Jurkat, Clone E6-1 (cell line): ENCODE results near the gene PAK1IP1.
"Not testable (repeated sequence)": the region's sequence is repeated elsewhere in the genome, so short reads cannot be mapped to it uniquely, and the experiment has no call there.

Experiments used
- DNase-seq: peaks from one replicate; pipeline ENCODE4 v3.0.0-alpha.2; 2011; ENCODE audit warnings: low read depth, low spot score
- H3K4me3 ChIP-seq: 2 replicates; pipeline ENCODE4 v1.5.1; 2011; ENCODE audit warnings: mild to moderate bottlenecking, low read length, control low read depth, moderate library complexity

PAK1IP1 gene

GRCh38 chr6:10690651-10691445 is 3.9 kb upstream of the PAK1IP1 start:
- DNase-seq, result no peak
- no peak overlapping the region for H3K4me3 ChIP-seq

- peak overlapping the region; percentile 99 for H3K4me3 ChIP-seq
- no peak for DNase-seq
Measured at GRCh38 chr6:10692965-10693538, 1.7 kb upstream of the PAK1IP1 start.

GRCh38 chr6:10695086-10695657 is 400 bp downstream of the PAK1IP1 start:
- no peak for DNase-seq

GRCh38 chr6:10696655-10697054 is 1.9 kb downstream of the PAK1IP1 start:
- no peak overlapping the region for H3K4me3 ChIP-seq
- DNase-seq, result no peak

More at GRCh38 chr6:10695086-10695657, 400 bp downstream of the PAK1IP1 start:
- H3K4me3 ChIP-seq, result peak overlapping the region; percentile 99

DNA sequence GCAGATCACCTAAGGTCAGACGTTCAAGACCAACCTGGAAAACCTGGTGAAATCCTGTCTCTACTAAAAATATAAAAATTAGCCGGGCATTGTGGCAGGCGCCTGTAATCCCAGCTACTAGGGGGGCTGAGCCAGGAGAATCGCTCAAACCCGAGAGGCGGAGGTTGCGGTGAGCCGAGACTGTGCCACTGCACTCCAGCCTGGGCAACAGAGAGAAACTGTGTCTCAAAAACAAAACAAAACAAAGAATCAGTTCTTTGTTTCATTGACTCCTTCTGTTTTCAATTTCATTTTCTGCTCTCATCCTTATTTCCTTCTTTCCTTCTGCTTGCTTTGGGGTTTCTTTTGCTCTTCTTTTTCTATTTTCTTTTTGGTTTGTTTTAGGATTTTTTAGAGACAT is 19.2 kb downstream of the PAK1IP1 start:
- no peak for DNase-seq
- no peak overlapping the region for H3K4me3 ChIP-seq

DNA sequence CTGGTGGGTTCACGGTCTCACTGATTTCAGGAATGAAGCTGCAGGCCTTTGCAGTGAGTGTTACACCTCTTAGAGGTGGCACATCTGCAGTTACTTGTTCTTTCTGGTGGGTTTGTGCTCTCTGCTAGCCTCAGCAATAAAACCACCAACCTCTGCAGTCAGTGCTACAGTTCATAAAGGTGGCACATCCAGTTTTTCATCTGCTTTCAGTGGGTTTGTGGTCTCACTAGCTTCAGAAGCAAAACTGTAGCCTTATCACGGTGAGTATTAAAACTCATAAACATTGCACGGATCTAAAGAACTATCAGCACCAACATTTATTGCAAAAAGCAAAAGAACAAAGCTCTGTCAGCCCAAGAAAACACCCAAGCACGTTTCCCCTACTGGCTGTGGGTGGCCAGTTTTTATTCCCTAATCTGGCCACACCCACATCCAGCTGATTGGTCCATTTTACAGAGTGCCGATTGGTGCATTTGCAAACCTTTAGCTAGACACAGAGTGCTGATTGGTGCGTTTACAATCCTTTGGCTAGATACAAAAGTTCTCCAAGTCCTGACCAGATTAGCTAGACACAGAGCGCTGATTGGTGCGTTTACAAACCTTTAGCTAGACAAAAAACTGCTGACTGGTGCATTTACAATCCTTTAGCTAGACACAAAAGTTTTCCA is 24.7 kb downstream of the PAK1IP1 start:
- no peak overlapping the region for H3K4me3 ChIP-seq
- DNase-seq, result peak; percentile 89

- DNase-seq, result no peak
- no peak overlapping the region for H3K4me3 ChIP-seq
Measured at GRCh38 chr6:10719964-10720264, 25.1 kb downstream of the PAK1IP1 start.

DNA sequence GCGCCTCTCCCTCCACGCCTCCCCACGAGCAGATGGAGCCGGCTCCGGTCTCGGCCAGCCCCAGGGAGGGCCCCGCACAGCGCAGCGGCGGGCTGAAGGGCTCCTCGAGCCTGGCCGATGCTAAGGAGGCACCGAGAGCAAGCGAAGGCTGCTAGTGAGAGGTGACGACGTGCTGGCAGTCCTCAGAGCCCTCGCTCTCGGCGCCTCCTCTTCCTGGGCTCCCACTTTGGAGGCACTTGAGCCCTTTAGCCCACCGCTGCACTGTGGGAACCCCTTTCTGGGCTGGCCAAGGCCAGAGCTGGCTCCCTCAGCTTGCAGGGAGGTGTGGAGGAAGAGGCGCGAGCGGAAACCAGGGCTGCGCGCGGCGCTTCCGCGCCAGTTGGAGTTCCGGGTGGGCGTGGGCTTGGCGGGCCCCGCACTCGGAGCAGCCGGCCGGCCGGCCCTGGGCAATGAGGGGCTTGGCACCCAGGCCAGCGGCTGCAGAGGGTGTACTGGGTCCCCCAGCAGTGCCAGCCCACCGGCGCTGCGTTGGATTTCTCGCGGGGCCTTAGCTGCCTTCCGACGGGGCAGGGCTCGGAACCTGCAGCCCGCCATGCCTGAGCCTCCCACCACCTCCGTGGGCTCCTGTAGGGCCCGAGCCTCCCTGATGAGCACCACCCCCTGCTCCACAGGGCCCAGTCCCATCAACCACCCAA is 25.6 kb downstream of the PAK1IP1 start:
- H3K4me3 ChIP-seq, result no peak overlapping the region
- no peak for DNase-seq

GRCh38 chr6:10720960-10721849 is 26.4 kb downstream of the PAK1IP1 start:
- DNase-seq, H3K4me3 ChIP-seq: not testable (repeated sequence)

DNA sequence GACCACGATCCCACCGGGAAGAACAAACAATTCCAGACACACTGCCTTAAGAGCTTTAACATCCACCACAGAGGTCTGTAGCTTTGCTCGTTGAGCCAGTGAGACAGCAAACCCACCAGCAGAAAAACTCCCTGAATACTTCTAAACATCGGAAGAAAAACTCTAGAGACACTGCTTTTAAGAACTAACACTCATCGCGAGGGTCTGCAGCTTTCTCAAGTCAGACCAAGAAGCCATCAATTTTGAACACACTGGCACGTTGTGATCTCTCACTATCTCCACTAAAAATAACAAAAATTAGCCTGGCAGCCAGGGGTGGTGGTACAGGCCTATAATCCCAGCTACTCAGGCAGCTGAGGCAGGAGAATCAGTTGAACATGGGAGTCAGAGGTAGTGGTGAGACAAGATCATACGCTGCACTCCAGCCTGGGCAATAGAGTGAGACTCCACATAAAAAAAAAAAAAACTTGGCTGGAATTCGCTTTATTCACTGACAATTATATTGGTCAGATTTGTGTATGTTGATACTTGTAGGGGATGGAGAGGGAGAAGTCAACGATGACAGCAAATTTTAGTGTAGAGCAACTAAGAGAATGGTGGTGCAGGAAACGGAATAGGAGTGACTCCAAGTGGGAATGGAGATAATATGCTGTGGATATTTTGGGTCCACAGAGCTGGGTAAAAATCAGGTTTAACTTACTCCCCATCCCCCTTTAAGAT is 27.2 kb downstream of the PAK1IP1 start:
- peak overlapping the region; percentile 69 for H3K4me3 ChIP-seq
- no peak for DNase-seq

DNA sequence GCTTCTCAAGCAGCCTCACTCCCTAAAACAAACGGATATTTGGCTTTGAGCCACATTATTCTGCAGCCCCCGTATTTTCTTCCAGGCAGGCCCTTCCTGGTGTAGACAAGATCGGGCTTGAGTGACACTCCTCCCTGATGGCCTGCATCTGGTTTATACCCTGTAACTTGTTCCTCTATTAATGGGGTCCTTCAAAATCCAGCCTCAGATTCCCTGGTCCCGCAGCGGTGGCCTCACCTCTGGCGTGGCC is 27.7 kb downstream of the PAK1IP1 start:
- H3K4me3 ChIP-seq, result peak overlapping the region; percentile 69
- no peak for DNase-seq

GRCh38 chr6:10722820-10723566 is 28.2 kb downstream of the PAK1IP1 start, which contains the start of gene TMEM14C:
Gene TMEM14C, plus strand, starts transcription at chr6:10723070. Its CDS starts 1,544 bp downstream, at chr6:10724614.
- peak; percentile 77 for DNase-seq
- H3K4me3 ChIP-seq, result peak within 1 kb of the TSS; percentile 69

- DNase-seq, result no peak
- H3K4me3 ChIP-seq, result peak overlapping the region; percentile 69
Measured at GRCh38 chr6:10723567-10723881, 28.8 kb downstream of the PAK1IP1 start.

- DNase-seq, result no peak
- no peak overlapping the region for H3K4me3 ChIP-seq
Measured at GRCh38 chr6:10725044-10725443, 30.3 kb downstream of the PAK1IP1 start.

DNA sequence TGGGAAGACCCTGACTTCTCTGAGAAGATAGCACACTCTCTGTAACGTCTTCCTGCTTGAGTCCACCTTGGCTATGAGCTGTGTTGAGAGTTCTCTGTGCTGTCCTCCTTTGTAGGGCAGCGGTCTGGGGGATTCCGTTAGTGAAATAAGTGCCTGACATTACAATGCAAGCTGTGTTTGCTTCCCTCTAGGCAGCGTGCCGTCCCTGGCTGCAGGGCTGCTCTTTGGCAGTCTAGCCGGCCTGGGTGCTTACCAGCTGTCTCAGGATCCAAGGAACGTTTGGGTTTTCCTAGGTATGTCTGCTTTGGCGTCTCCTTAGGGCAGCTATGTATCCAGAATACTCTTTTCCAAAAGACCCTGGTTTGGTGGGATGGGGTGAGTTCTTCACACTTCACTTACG is 30.9 kb downstream of the PAK1IP1 start:
- H3K4me3 ChIP-seq, result no peak overlapping the region
- DNase-seq, result no peak

GRCh38 chr6:10730254-10730653 is 35.5 kb downstream of the PAK1IP1 start:
- no peak for DNase-seq

DNA sequence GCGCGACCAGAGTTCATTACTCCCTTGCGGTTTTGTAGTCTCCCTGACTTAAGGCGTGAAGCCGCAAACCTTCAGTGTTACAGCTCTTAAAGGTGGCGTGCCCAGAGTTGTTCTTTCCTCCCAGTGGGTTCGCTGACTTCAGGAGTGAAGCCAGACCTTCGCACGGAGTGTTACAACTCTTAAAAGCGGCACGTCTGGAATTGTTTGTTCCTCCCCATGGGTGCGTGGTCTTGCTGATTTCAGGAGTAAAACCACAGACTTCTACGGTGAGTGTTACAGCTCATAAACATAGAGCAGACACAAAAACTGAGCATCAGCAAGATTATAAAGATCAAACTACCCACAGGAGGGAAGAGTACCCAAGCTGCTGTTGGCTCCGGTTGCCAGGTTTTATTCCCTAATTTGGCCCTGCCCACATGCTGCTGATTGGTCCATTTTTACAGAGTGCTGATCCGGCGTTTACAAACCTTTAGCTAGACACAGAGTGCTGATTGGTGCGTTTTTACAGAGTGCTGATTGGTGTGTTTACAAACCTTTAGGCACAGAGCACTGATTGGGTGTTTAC is 38.5 kb downstream of the PAK1IP1 start:
- peak overlapping the region; percentile 30 for H3K4me3 ChIP-seq
- peak; percentile 75 for DNase-seq

More at GRCh38 chr6:10730254-10730653, 35.5 kb downstream of the PAK1IP1 start:
- H3K4me3 ChIP-seq, result no peak overlapping the region
